ENCODE measurements around the gene FAM237B.

The FAM237B gene

GRCh38 chr7:90320418-90320800, 695 bp downstream of the FAM237B start:
- Mint-ChIP-seq H3K27ac (no peak overlapping the region), H3K9me3 (no peaks in the 10 kb centered on the region), H3K36me3 (ENCODE audit: low read depth) (no peaks in the 10 kb centered on the region), H3K4me1 (ENCODE audit: low read depth) (peaks cover 4% of the 10 kb centered on the region), H3K27me3 (ENCODE audit: low read depth) (peaks cover 55% of the 10 kb centered on the region), H3K4me3 (no peak overlapping the region)
- no peak for DNase-seq (ENCODE audit: low spot score)

GRCh38 chr7:90320014-90320413, 1.1 kb downstream of the FAM237B start:
- Mint-ChIP-seq H3K4me3 (no peak overlapping the region), H3K9me3 (no peaks in the 10 kb centered on the region), H3K4me1 (ENCODE audit: low read depth) (peaks cover 4% of the 10 kb centered on the region), H3K36me3 (ENCODE audit: low read depth) (no peaks in the 10 kb centered on the region), H3K27me3 (ENCODE audit: low read depth) (peaks cover 56% of the 10 kb centered on the region), H3K27ac (no peak overlapping the region)
- no peak for DNase-seq (ENCODE audit: low spot score)

GRCh38 chr7:90313907-90314306, 7.2 kb downstream of the FAM237B start:
- Mint-ChIP-seq H3K27me3 (ENCODE audit: low read depth) (peaks cover 19% of the 10 kb centered on the region), H3K9me3 (no peaks in the 10 kb centered on the region), H3K36me3 (ENCODE audit: low read depth) (no peaks in the 10 kb centered on the region), H3K4me1 (ENCODE audit: low read depth) (no peaks in the 10 kb centered on the region), H3K27ac (no peak overlapping the region), H3K4me3 (no peak overlapping the region)
- no peak for DNase-seq (ENCODE audit: low spot score)

- no peaks in the 10 kb centered on the region for H3K4me1 Mint-ChIP-seq (ENCODE audit: low read depth)
- peaks cover 17% of the 10 kb centered on the region for H3K27me3 Mint-ChIP-seq (ENCODE audit: low read depth)
- DNase-seq (ENCODE audit: low spot score): no peak
- no peaks in the 10 kb centered on the region for H3K9me3 Mint-ChIP-seq
- no peaks in the 10 kb centered on the region for H3K36me3 Mint-ChIP-seq (ENCODE audit: low read depth)
- no peak overlapping the region for H3K27ac Mint-ChIP-seq
- no peak overlapping the region for H3K4me3 Mint-ChIP-seq
Observed at GRCh38 chr7:90312745-90313144, 8.4 kb downstream of the FAM237B start.

- no peak overlapping the region for H3K27ac Mint-ChIP-seq
- no peaks in the 10 kb centered on the region for H3K9me3 Mint-ChIP-seq
- no peak for DNase-seq (ENCODE audit: low spot score)
- peaks cover 11% of the 10 kb centered on the region for H3K27me3 Mint-ChIP-seq (ENCODE audit: low read depth)
- no peaks in the 10 kb centered on the region for H3K4me1 Mint-ChIP-seq (ENCODE audit: low read depth)
- no peak overlapping the region for H3K4me3 Mint-ChIP-seq
- H3K36me3 Mint-ChIP-seq (ENCODE audit: low read depth): no peaks in the 10 kb centered on the region
Observed at GRCh38 chr7:90311175-90311574, 9.9 kb downstream of the FAM237B start.

DNA sequence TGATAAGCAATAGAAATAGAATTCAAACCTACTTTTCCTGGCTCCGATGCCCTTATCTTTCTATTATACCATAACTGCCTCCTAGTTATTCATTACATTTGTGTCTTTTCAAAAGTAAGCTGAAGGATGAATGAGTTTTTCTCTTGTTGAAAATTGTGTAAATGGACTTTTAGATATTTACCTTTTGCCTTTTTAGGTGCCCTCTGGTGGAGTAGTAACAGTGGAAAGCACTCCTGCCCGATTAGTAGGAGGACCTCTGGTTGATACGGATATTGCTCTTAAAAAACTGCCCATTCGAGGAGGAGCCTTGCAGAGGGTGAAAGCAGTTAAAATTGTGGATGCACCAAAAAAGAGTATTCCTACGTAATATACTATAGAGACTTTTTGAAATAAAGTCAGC, 11.2 kb downstream of the FAM237B start:
- H3K9me3 Mint-ChIP-seq: no peaks in the 10 kb centered on the region

DNA sequence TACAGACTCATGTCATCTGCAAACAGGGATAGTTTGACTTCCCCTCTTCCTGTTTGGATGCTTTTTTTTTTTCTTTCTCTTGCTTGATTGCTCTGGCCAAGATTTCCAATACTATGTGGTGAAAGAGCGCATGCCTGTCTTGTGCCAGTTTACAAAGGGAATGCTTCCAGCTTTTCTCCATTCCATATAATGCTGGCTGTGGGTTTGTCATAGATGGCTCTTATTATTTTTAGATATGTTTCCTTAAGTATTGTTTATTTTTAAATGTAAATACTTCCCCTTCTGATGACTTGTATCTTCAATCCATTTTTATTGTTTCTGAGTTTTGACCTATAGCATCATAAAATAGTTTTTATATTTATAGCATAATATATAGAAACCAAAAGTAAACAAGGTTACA, 17.9 kb downstream of the FAM237B start:
- Mint-ChIP-seq H3K4me3 (no peak overlapping the region), H3K36me3 (ENCODE audit: low read depth) (no peaks in the 10 kb centered on the region), H3K27ac (no peak overlapping the region), H3K4me1 (ENCODE audit: low read depth) (no peaks in the 10 kb centered on the region), H3K9me3 (no peaks in the 10 kb centered on the region), H3K27me3 (ENCODE audit: low read depth) (peaks cover 5% of the 10 kb centered on the region)
- DNase-seq (ENCODE audit: low spot score): no peak

More for the DNA sequence above, 11.2 kb downstream of the FAM237B start:
- H3K27me3 Mint-ChIP-seq (ENCODE audit: low read depth): peaks cover 10% of the 10 kb centered on the region
- H3K27ac Mint-ChIP-seq: no peak overlapping the region
- DNase-seq (ENCODE audit: low spot score): no peak
- H3K4me1 Mint-ChIP-seq (ENCODE audit: low read depth): no peaks in the 10 kb centered on the region
- H3K4me3 Mint-ChIP-seq: no peak overlapping the region
- H3K36me3 Mint-ChIP-seq (ENCODE audit: low read depth): no peaks in the 10 kb centered on the region

DNA sequence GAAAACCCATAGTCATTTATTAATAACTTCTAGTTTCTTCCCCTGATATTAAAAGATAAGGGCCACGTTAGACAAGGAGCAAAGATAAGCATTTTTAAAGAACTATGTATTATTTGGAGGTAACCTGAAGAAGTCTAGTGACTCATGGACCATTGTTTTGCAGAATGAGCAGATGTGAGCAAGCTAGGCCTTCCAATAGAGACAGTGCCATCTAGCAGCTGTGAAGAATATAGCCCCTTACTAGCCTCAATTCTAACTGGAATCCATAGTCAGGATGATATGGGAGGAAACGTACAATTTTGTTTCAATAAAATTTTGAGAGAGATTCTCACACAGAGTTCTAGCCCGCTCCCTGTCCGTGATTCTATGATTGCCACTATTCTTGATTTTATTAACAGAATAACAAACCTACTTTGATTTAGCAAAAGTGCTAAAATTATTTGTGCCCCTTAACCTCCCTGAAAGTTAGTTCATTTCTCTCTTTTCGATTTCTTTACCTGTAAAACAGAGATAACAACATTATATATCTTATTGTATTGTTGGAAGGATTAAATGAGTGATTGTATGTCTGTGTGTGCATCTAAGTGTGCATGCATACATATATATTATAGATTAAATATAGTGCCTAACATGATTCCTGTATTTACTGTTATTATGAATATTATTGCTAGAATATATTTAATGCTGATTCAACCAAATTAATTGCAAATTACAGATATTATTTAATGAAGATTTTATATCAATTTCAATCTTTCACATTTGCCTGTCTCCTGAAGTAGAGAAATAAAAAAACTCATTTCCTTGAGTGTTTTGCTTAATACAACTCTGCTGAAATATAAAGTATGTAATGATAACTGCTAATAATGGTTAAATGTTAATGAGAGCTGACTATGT, 22.7 kb downstream of the FAM237B start:
- no peaks in the 10 kb centered on the region for H3K36me3 Mint-ChIP-seq (ENCODE audit: low read depth)
- no peak overlapping the region for H3K4me3 Mint-ChIP-seq
- peaks cover 3% of the 10 kb centered on the region for H3K9me3 Mint-ChIP-seq
- no peaks in the 10 kb centered on the region for H3K4me1 Mint-ChIP-seq (ENCODE audit: low read depth)
- H3K27me3 Mint-ChIP-seq (ENCODE audit: low read depth): peaks cover 9% of the 10 kb centered on the region
- H3K27ac Mint-ChIP-seq: no peak overlapping the region
- DNase-seq (ENCODE audit: low spot score): no peak

- no peak for DNase-seq (ENCODE audit: low spot score)
- Mint-ChIP-seq H3K9me3 (peaks cover 10% of the 10 kb centered on the region), H3K4me3 (no peak overlapping the region), H3K4me1 (ENCODE audit: low read depth) (peaks cover under 1% of the 10 kb centered on the region), H3K36me3 (ENCODE audit: low read depth) (no peaks in the 10 kb centered on the region), H3K27me3 (ENCODE audit: low read depth) (peaks cover 3% of the 10 kb centered on the region), H3K27ac (no peak overlapping the region)
Observed at GRCh38 chr7:90290244-90291113, 30.6 kb downstream of the FAM237B start.

DNA sequence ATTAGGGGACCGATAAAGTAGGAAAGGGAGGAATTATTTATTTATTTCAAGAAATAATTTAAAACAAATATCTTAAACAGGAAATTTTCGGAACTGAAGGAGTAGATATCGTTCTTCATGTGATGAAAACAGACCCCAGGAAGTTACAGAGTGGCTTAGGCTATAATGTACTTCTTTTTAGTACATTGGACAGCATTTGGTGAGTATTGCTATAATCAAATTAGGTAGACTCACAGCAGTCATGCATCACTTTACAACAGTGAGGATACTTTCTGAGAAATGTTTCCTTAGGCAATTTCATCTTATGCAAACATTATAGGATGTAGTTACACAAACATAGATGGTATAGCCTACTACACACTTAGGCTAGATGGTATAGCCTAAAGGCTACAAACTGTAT, 33.0 kb downstream of the FAM237B start:
- H3K27me3 Mint-ChIP-seq (ENCODE audit: low read depth): peaks cover 3% of the 10 kb centered on the region
- H3K36me3 Mint-ChIP-seq (ENCODE audit: low read depth): no peaks in the 10 kb centered on the region
- H3K4me3 Mint-ChIP-seq: no peak overlapping the region
- no peak for DNase-seq (ENCODE audit: low spot score)
- H3K4me1 Mint-ChIP-seq (ENCODE audit: low read depth): peaks cover 2% of the 10 kb centered on the region
- peaks cover 4% of the 10 kb centered on the region for H3K9me3 Mint-ChIP-seq
- H3K27ac Mint-ChIP-seq: no peak overlapping the region

DNA sequence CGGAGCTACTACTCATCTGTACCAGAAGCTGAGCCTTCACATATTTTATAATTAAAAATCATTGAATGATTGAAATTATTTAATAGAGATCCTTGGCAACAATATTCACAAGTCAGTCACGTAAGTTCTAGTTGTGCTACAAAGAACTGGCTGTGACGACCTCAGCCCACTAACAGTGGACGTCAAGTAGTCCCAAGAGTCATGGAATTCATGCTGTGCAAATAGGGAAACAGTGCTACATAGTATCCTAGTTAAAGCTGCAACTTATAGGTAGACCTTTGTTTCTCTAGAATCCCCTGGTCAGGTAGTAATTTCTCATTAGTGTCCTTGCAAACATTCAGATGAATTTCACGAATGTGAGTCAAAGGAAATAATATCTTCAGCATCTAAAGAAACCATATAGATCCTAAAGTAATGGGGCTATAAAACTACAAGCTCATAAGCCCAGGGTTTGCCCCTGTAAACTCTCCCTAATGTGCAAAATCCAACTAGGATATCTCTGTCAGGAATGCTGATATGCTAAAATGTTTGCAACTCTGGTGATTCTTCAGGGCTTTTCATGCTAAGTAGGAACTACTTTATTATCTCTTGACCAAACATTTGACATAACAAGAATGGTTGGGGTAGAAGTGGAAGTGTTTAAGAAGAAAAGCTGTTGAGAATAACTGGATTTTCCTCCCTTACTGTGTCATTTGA, 44.9 kb downstream of the FAM237B start:
- Mint-ChIP-seq H3K27ac (no peak overlapping the region), H3K36me3 (ENCODE audit: low read depth) (no peaks in the 10 kb centered on the region), H3K4me3 (no peak overlapping the region), H3K9me3 (no peaks in the 10 kb centered on the region), H3K4me1 (ENCODE audit: low read depth) (no peaks in the 10 kb centered on the region), H3K27me3 (ENCODE audit: low read depth) (no peaks in the 10 kb centered on the region)
- DNase-seq (ENCODE audit: low spot score): no peak

- H3K27ac Mint-ChIP-seq: no peak overlapping the region
- no peaks in the 10 kb centered on the region for H3K4me1 Mint-ChIP-seq (ENCODE audit: low read depth)
- H3K27me3 Mint-ChIP-seq (ENCODE audit: low read depth): no peaks in the 10 kb centered on the region
- H3K9me3 Mint-ChIP-seq: no peaks in the 10 kb centered on the region
- no peak overlapping the region for H3K4me3 Mint-ChIP-seq
- H3K36me3 Mint-ChIP-seq (ENCODE audit: low read depth): no peaks in the 10 kb centered on the region
- DNase-seq (ENCODE audit: low spot score): no peak
Observed at GRCh38 chr7:90274161-90274560, 46.9 kb downstream of the FAM237B start.

GRCh38 chr7:90272242-90272641, 48.9 kb downstream of the FAM237B start:
- peaks cover 2% of the 10 kb centered on the region for H3K27me3 Mint-ChIP-seq (ENCODE audit: low read depth)
- no peaks in the 10 kb centered on the region for H3K4me1 Mint-ChIP-seq (ENCODE audit: low read depth)
- H3K36me3 Mint-ChIP-seq (ENCODE audit: low read depth): no peaks in the 10 kb centered on the region
- no peak overlapping the region for H3K4me3 Mint-ChIP-seq
- no peaks in the 10 kb centered on the region for H3K9me3 Mint-ChIP-seq
- DNase-seq (ENCODE audit: low spot score): no peak
- H3K27ac Mint-ChIP-seq: no peak overlapping the region

- Mint-ChIP-seq H3K27ac (no peak overlapping the region), H3K4me1 (ENCODE audit: low read depth) (no peaks in the 10 kb centered on the region), H3K4me3 (no peak overlapping the region), H3K9me3 (no peaks in the 10 kb centered on the region), H3K36me3 (ENCODE audit: low read depth) (no peaks in the 10 kb centered on the region), H3K27me3 (ENCODE audit: low read depth) (peaks cover 2% of the 10 kb centered on the region)
- DNase-seq (ENCODE audit: low spot score): no peak
Observed at GRCh38 chr7:90271753-90272152, 49.4 kb downstream of the FAM237B start.
